K562 (cell line): Measurements from ENCODE around the gene LINGO3. TPM values are rescaled to one million over a fixed set of nuclear protein-coding genes. Genes with fewer than 3 reads are reported as not detected.

ENCODE experiments used
- AFF1 ChIP-seq, 2 experiments: fragments of 450-650 bp; IDR thresholded peaks; 2 replicates each; pipeline ENCODE4 v1.6.1; 2018; ENCODE audit warnings: mild to moderate bottlenecking in 2 of 2, low read depth in 1 of 2; ENCODE audit not compliant: partially characterized antibody in 2 of 2
- FOXK1 ChIP-seq: sonication (generic); formaldehyde crosslinking; IDR thresholded peaks from 2 replicates; pipeline ENCODE4 v1.8.0; 2022; ENCODE audit warnings: missing genetic modification reagents, mild to moderate bottlenecking, borderline replicate concordance
- NR2F6 ChIP-seq: fragments of 450-650 bp; formaldehyde crosslinking; IDR thresholded peaks from 2 replicates; pipeline ENCODE4 v1.4.0; 2020; ENCODE audit warnings: mild to moderate bottlenecking
- PHF20 ChIP-seq: fragments of 450-650 bp; IDR thresholded peaks from 2 replicates; pipeline ENCODE4 v1.6.1; 2018; ENCODE audit not compliant: partially characterized antibody
- POLR2AphosphoS5 ChIP-seq: IDR thresholded peaks from 2 replicates; pipeline ENCODE4 v1.6.1; 2011; ENCODE audit warnings: mild to moderate bottlenecking, low read depth, low read length, moderate library complexity; ENCODE audit not compliant: control insufficient read depth, insufficient read depth
- POLR3A ChIP-seq: IDR thresholded peaks from 2 replicates; pipeline ENCODE4 v1.6.1; 2011; ENCODE audit warnings: borderline replicate concordance, mild to moderate bottlenecking, moderate library complexity; ENCODE audit not compliant: insufficient read length, insufficient read depth; ENCODE audit errors: extremely low read depth
- RAD21 ChIP-seq, 2 experiments: fragments of 250-450 bp in 1 of 2; fragments of 450-650 bp in 1 of 2; sonication (Bioruptor Pico) in 1 of 2; formaldehyde crosslinking in 1 of 2; IDR thresholded peaks in 1 of 2; conservative IDR thresholded peaks in 1 of 2; 2 replicates each; pipeline versions ENCODE4 v1.4.0 to v1.8.0; 2020 to 2022; ENCODE audit warnings: mild to moderate bottlenecking in 2 of 2, moderate library complexity in 1 of 2
- SAFB ChIP-seq: fragments of 200-400 bp; formaldehyde crosslinking; IDR thresholded peaks from 2 replicates; pipeline ENCODE4 v1.6.1; 2017; ENCODE audit warnings: low read depth, low read length, borderline replicate concordance
- SAP30 ChIP-seq: fragments of 200-600 bp; sonication (generic); IDR thresholded peaks from 2 replicates; pipeline ENCODE4 v1.6.1; 2012; ENCODE audit warnings: borderline replicate concordance, low read depth, mild to moderate bottlenecking, moderate library complexity, low read length, control low read depth, inconsistent platforms; ENCODE audit not compliant: insufficient read depth, poor library complexity, severe bottlenecking
- SMARCE1 ChIP-seq: fragments of 450-650 bp; IDR thresholded peaks from 2 replicates; pipeline ENCODE4 v1.7.1; 2016; ENCODE audit warnings: mild to moderate bottlenecking
- SP1 ChIP-seq: sonication (generic); formaldehyde crosslinking; IDR thresholded peaks from 2 replicates; pipeline ENCODE4 v1.8.1; 2022; ENCODE audit warnings: mild to moderate bottlenecking, missing genetic modification reagents
- TAF1 ChIP-seq: IDR thresholded peaks from 2 replicates; pipeline ENCODE4 v1.6.1; 2011; ENCODE audit warnings: mild to moderate bottlenecking, low read length, moderate library complexity; ENCODE audit not compliant: insufficient read depth, control insufficient read depth, severe bottlenecking; ENCODE audit errors: extremely low read depth
- U2AF2 ChIP-seq: fragments of 200-400 bp; formaldehyde crosslinking; optimal IDR thresholded peaks from 2 replicates; pipeline ENCODE3; 2017; ENCODE audit warnings: low read depth, mild to moderate bottlenecking, low read length
- WHSC1 ChIP-seq: IDR thresholded peaks from one replicate; pipeline ENCODE4 v1.6.1; 2012; ENCODE audit warnings: low read length, control low read depth, inconsistent platforms
- ZNF232 ChIP-seq: sonication (generic); formaldehyde crosslinking; IDR thresholded peaks from 2 replicates; pipeline ENCODE4 v1.8.0; 2022; ENCODE audit warnings: mild to moderate bottlenecking, missing genetic modification reagents
- ZNF696 ChIP-seq: fragments of 250-450 bp; sonication (Bioruptor Pico); conservative IDR thresholded peaks from 2 replicates; pipeline ENCODE4 v1.4.0; 2020; ENCODE audit warnings: mild to moderate bottlenecking, moderate library complexity
- ZNF707 ChIP-seq: fragments of 250-450 bp; sonication (Bioruptor Pico); conservative IDR thresholded peaks from 2 replicates; pipeline ENCODE4 v1.8.0; 2022; ENCODE audit warnings: inconsistent platforms, mild to moderate bottlenecking, moderate library complexity
- polyA plus RNA-seq, 8 experiments: library from polyadenylated mRNA; depleted of rRNA in 4 of 8; stranded (reverse) in 5 of 8; unstranded in 3 of 8; fragments of >200 nt; fragmentation: Nextera tagmentation in 2 of 8; fragmentation: Illumina TruSeq in 1 of 8; extraction: Ambion mirVana in 2 of 8; extraction: Trizol in 1 of 8; gene quantifications; 2 replicates each; pipeline versions ENCODE4 v1.2.1 to v1.2.3, GENCODE V29; 2011 to 2014; ENCODE audit warnings: inconsistent platforms in 1 of 8, missing spikeins in 1 of 8
- total RNA-seq, 7 experiments: library from RNA; depleted of rRNA in 6 of 7; stranded (reverse); fragments of >200 nt in 6 of 7; fragmentation: Illumina TruSeq in 2 of 7; extraction: Trizol in 2 of 7; gene quantifications; 2 replicates each; pipeline versions ENCODE4 v1.2.1 to v1.2.3, GENCODE V29; 2011 to 2021; ENCODE audit warnings: low replicate concordance in 1 of 7
- TF ChIP-seq, protein P1 (sequence below): fragments of 200-800 bp; sonication (Bioruptor generic); IDR thresholded peaks from 2 replicates; pipeline ENCODE4 v1.6.1; 2017; ENCODE audit warnings: missing genetic modification characterization, missing compliant biosample characterization
- TF ChIP-seq, protein P2 (sequence below): fragments of 450-650 bp; formaldehyde crosslinking; IDR thresholded peaks from 2 replicates; pipeline ENCODE4 v1.4.0; 2020; ENCODE audit warnings: mild to moderate bottlenecking, mixed read lengths

The LINGO3 gene
- total and polyA plus RNA-seq, 9 of the 15 experiments (the other 6 are each of a cell fraction or from before 2014, with no cell fraction given), result 0.03 to 0.05 (median 0.03) TPM; not detected in 6

GRCh38 chr19:2269244-2270156, 38.5 kb downstream of the LINGO3 start (continued):
- TF ChIP-seq AFF1 (IDR thresholded peaks at IDR 0.05; ENCODE audit: low read depth in 1 of 2, partially characterized antibody in 2 of 2), result peak; percentile 19 to 45
- TF ChIP-seq SMARCE1, result peak; percentile 57; the same call in 1 of the 2 replicates
- 0 out of 2 replicates have a peak, but pooled peaks have one; percentile 55 for TF ChIP-seq ZNF232
- TF ChIP-seq TAF1, result peak; percentile 100
- TF ChIP-seq NR2F6 (CRISPR knock-in tag), result no peak
- peak; percentile 70 for TF ChIP-seq SAP30
- TF ChIP-seq SP1 (CRISPR knock-in tag), result peak; percentile 100
- TF ChIP-seq POLR3A, result no peak
- TF ChIP-seq ZNF707, result no peak
- TF ChIP-seq PHF20, result no peak
- TF ChIP-seq WHSC1, result no peak
- no peak for TF ChIP-seq FOXK1 (CRISPR knock-in tag)
- no peak for TF ChIP-seq ZNF696 (CRISPR knock-in tag)
- TF ChIP-seq, protein P1, sequence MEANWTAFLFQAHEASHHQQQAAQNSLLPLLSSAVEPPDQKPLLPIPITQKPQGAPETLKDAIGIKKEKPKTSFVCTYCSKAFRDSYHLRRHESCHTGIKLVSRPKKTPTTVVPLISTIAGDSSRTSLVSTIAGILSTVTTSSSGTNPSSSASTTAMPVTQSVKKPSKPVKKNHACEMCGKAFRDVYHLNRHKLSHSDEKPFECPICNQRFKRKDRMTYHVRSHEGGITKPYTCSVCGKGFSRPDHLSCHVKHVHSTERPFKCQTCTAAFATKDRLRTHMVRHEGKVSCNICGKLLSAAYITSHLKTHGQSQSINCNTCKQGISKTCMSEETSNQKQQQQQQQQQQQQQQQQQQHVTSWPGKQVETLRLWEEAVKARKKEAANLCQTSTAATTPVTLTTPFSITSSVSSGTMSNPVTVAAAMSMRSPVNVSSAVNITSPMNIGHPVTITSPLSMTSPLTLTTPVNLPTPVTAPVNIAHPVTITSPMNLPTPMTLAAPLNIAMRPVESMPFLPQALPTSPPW, result peak; percentile 75
- TF ChIP-seq RAD21 (CRISPR knock-in tag; conservative IDR thresholded peaks at IDR 0.05 in 1 of 2, IDR thresholded peaks at IDR 0.05 in 1 of 2), result peak in 1 of 2 experiments; percentile 15; a peak in 1 of 4 replicates
- TF ChIP-seq, protein P2, sequence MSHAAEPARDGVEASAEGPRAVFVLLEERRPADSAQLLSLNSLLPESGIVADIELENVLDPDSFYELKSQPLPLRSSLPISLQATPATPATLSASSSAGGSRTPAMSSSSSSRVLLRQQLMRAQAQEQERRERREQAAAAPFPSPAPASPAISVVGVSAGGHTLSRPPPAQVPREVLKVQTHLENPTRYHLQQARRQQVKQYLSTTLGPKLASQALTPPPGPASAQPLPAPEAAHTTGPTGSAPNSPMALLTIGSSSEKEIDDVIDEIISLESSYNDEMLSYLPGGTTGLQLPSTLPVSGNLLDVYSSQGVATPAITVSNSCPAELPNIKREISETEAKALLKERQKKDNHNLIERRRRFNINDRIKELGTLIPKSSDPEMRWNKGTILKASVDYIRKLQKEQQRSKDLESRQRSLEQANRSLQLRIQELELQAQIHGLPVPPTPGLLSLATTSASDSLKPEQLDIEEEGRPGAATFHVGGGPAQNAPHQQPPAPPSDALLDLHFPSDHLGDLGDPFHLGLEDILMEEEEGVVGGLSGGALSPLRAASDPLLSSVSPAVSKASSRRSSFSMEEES (CRISPR knock-in tag), result no peak
- TF ChIP-seq POLR2AphosphoS5, result peak; percentile 99
- TF ChIP-seq U2AF2, result no peak
- TF ChIP-seq SAFB, result no peak
